Stimulated activated CD4-positive, alpha-beta T cell treated with anti-CD3 and anti-CD28 coated beads, TNF-alpha, amount 100 ng/mL, for 4 hours (primary cell): ENCODE results near the gene KCNJ4.
"Not testable (repeated sequence)": the region's sequence is repeated elsewhere in the genome, so short reads cannot be mapped to it uniquely, and the experiment has no call there.

ENCODE experiments used
- DNase-seq, 3 experiments: peaks; one replicate each; pipeline ENCODE4 v3.0.0-alpha.2; 2020; ENCODE audit warnings: low read depth in 3 of 3

The KCNJ4 gene

DNA sequence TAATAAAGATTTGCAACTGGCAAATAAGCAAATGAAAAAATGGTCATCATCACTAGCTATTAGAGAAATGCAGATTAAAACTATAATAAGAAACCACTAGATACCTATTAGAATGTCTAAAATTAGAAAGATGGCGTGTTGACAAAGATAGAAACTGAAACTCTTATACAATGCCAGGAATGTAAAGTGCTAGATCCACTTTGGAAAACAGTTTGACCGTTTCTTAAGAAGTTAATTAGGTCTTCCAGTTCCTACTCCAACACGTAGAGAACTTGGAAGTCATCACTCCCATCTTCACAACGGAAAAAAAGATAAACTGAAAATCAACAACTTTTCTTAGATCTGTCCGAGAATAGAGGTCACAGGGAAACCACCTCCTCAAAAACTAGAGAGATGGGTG, 68.1 kb downstream of the KCNJ4 start:
- not testable (repeated sequence) for DNase-seq

DNA sequence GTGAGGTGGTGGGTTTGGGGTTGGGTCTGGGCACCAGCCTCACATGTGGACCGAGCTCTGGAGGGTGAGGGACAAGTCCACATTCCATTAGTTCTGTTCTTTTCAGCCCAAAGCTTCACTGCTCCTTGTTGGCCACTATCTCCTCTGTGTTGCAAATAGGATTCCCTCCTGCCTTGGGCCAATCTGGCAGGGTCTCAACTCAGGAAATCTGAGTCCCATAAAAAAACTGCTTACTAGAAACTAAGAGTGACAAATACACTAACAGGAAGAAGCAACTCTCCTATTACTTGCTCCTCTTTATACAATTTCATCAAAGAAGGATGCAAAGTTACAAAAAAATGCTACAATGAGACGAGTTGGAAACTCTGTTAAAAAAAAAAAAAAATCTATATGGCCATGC, 71.6 kb downstream of the KCNJ4 start:
- DNase-seq, result no peak

DNA sequence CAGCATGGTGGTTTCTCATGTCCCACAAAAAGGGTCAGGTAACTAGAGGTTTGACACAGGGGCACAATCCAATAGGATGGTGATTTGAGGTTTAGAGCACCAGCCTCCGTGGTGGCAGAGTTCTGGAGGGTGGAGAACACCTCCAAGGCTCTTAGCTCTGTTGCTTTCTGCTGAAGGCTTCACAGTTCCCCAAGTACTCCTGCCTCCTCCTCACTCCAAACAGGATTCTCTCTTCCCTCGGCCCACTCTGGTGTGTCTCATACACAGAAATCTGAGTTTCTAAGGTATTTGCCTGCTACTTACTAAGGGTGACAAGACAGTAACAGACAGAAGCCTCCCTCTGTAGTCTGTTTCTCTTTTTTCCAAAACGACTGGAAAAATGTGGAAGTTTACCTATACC, 73.6 kb downstream of the KCNJ4 start:
- not testable (repeated sequence) for DNase-seq
